ENCODE data around the gene PRKCZ.
"Not testable (repeated sequence)": the region's sequence is repeated elsewhere in the genome, so short reads cannot be mapped to it uniquely, and the experiment has no call there.

The PRKCZ gene

GRCh38 chr1:2082064-2082463 is 31.9 kb downstream of the PRKCZ start:
- H3K27me3 ChIP-seq (ENCODE audit: low read depth): no peaks in the 10 kb centered on the region
- no peaks in the 10 kb centered on the region for H3K36me3 ChIP-seq (replicated peaks)
- no peak for DNase-seq (ENCODE audit: low spot score in 2 of 2)
- in situ Hi-C loops (cut with MboI; ENCODE audit: low sequenced_read_pairs): no loop called here
- H3K4me1 ChIP-seq: no peaks in the 10 kb centered on the region
- H3K9me3 ChIP-seq: peaks cover 10% of the 10 kb centered on the region
- no peak overlapping the region for H3K4me3 ChIP-seq

GRCh38 chr1:2083666-2084065 is 33.5 kb downstream of the PRKCZ start:
- no peak for DNase-seq (ENCODE audit: low spot score in 2 of 2)
- in situ Hi-C loops (cut with MboI; ENCODE audit: low sequenced_read_pairs): no loop called here
- H3K9me3 ChIP-seq: no peaks in the 10 kb centered on the region
- no peaks in the 10 kb centered on the region for H3K27me3 ChIP-seq (ENCODE audit: low read depth)
- H3K36me3 ChIP-seq (replicated peaks): no peaks in the 10 kb centered on the region
- H3K4me1 ChIP-seq: no peaks in the 10 kb centered on the region
- no peak overlapping the region for H3K4me3 ChIP-seq

GRCh38 chr1:2084306-2084705 is 34.1 kb downstream of the PRKCZ start:
- Histone ChIP-seq H3K9me3 (no peaks in the 10 kb centered on the region), H3K4me1 (no peaks in the 10 kb centered on the region), H3K36me3 (replicated peaks) (no peaks in the 10 kb centered on the region), H3K27me3 (ENCODE audit: low read depth) (no peaks in the 10 kb centered on the region), H3K4me3 (no peak overlapping the region)
- DNase-seq (ENCODE audit: low spot score in 2 of 2): no peak
- in situ Hi-C loops (cut with MboI; ENCODE audit: low sequenced_read_pairs): no loop called here

GRCh38 chr1:2085080-2085479 is 34.9 kb downstream of the PRKCZ start:
- in situ Hi-C loops (cut with MboI; ENCODE audit: low sequenced_read_pairs): no loop called here
- no peaks in the 10 kb centered on the region for H3K36me3 ChIP-seq (replicated peaks)
- no peaks in the 10 kb centered on the region for H3K27me3 ChIP-seq (ENCODE audit: low read depth)
- H3K4me1 ChIP-seq: no peaks in the 10 kb centered on the region
- no peak for DNase-seq (ENCODE audit: low spot score in 2 of 2)
- H3K9me3 ChIP-seq: no peaks in the 10 kb centered on the region
- H3K4me3 ChIP-seq: no peak overlapping the region

GRCh38 chr1:2086446-2087078 is 36.4 kb downstream of the PRKCZ start:
- no peak overlapping the region for H3K4me3 ChIP-seq
- in situ Hi-C loops (cut with MboI; ENCODE audit: low sequenced_read_pairs): no loop called here
- no peaks in the 10 kb centered on the region for H3K36me3 ChIP-seq (replicated peaks)
- H3K4me1 ChIP-seq: no peaks in the 10 kb centered on the region
- no peak for DNase-seq (ENCODE audit: low spot score in 2 of 2)
- H3K27me3 ChIP-seq (ENCODE audit: low read depth): no peaks in the 10 kb centered on the region
- no peaks in the 10 kb centered on the region for H3K9me3 ChIP-seq

GRCh38 chr1:2087766-2088165 is 37.6 kb downstream of the PRKCZ start:
- H3K36me3 ChIP-seq (replicated peaks): no peaks in the 10 kb centered on the region

GRCh38 chr1:2088458-2088857 is 38.2 kb downstream of the PRKCZ start:
- Histone ChIP-seq H3K4me1 (no peaks in the 10 kb centered on the region), H3K27me3 (ENCODE audit: low read depth) (no peaks in the 10 kb centered on the region)
- in situ Hi-C loops (cut with MboI; ENCODE audit: low sequenced_read_pairs): no loop called here

More at GRCh38 chr1:2087766-2088165, 37.6 kb downstream of the PRKCZ start:
- H3K4me1 ChIP-seq: no peaks in the 10 kb centered on the region
- H3K4me3 ChIP-seq: no peak overlapping the region
- no peaks in the 10 kb centered on the region for H3K9me3 ChIP-seq
- in situ Hi-C loops (cut with MboI; ENCODE audit: low sequenced_read_pairs): no loop called here
- no peaks in the 10 kb centered on the region for H3K27me3 ChIP-seq (ENCODE audit: low read depth)
- no peak for DNase-seq (ENCODE audit: low spot score in 2 of 2)

GRCh38 chr1:2089051-2089450 is 38.8 kb downstream of the PRKCZ start:
- H3K27me3 ChIP-seq (ENCODE audit: low read depth): no peaks in the 10 kb centered on the region
- in situ Hi-C loops (cut with MboI; ENCODE audit: low sequenced_read_pairs): no loop called here

More at GRCh38 chr1:2088458-2088857, 38.2 kb downstream of the PRKCZ start:
- no peak for DNase-seq (ENCODE audit: low spot score in 2 of 2)
- H3K4me3 ChIP-seq: no peak overlapping the region
- H3K36me3 ChIP-seq (replicated peaks): no peaks in the 10 kb centered on the region
- H3K9me3 ChIP-seq: no peaks in the 10 kb centered on the region

GRCh38 chr1:2090216-2090890 is 40.1 kb downstream of the PRKCZ start:
- H3K36me3 ChIP-seq (replicated peaks): no peaks in the 10 kb centered on the region
- in situ Hi-C loops (cut with MboI; ENCODE audit: low sequenced_read_pairs): no loop called here
- H3K9me3 ChIP-seq: no peaks in the 10 kb centered on the region
- no peak for DNase-seq (ENCODE audit: low spot score in 2 of 2)
- no peaks in the 10 kb centered on the region for H3K27me3 ChIP-seq (ENCODE audit: low read depth)
- H3K4me1 ChIP-seq: no peaks in the 10 kb centered on the region
- H3K4me3 ChIP-seq: no peak overlapping the region

More at GRCh38 chr1:2089051-2089450, 38.8 kb downstream of the PRKCZ start:
- no peak for DNase-seq (ENCODE audit: low spot score in 2 of 2)
- Histone ChIP-seq H3K36me3 (replicated peaks) (no peaks in the 10 kb centered on the region), H3K4me3 (no peak overlapping the region), H3K4me1 (no peaks in the 10 kb centered on the region), H3K9me3 (no peaks in the 10 kb centered on the region)

- Histone ChIP-seq H3K4me1 (no peaks in the 10 kb centered on the region), H3K36me3 (replicated peaks) (no peaks in the 10 kb centered on the region), H3K4me3 (no peak overlapping the region), H3K27me3 (ENCODE audit: low read depth) (no peaks in the 10 kb centered on the region), H3K9me3 (no peaks in the 10 kb centered on the region)
- peak in 1 of 2 experiments; percentile 68 for DNase-seq (ENCODE audit: low spot score in 2 of 2)
- in situ Hi-C loops (cut with MboI; ENCODE audit: low sequenced_read_pairs): no loop called here
These were observed 41.7 kb downstream of the PRKCZ start for GRCh38 chr1:2091611-2092604.

- Histone ChIP-seq H3K4me1 (no peaks in the 10 kb centered on the region), H3K4me3 (no peak overlapping the region), H3K27me3 (ENCODE audit: low read depth) (no peaks in the 10 kb centered on the region), H3K36me3 (replicated peaks) (no peaks in the 10 kb centered on the region), H3K9me3 (no peaks in the 10 kb centered on the region)
- DNase-seq (ENCODE audit: low spot score in 2 of 2): no peak
- in situ Hi-C loops (cut with MboI; ENCODE audit: low sequenced_read_pairs): no loop called here
These were observed 42.8 kb downstream of the PRKCZ start for GRCh38 chr1:2093055-2093454.

GRCh38 chr1:2093636-2094035 is 43.4 kb downstream of the PRKCZ start:
- H3K27me3 ChIP-seq (ENCODE audit: low read depth): no peaks in the 10 kb centered on the region
- H3K9me3 ChIP-seq: no peaks in the 10 kb centered on the region
- no peaks in the 10 kb centered on the region for H3K4me1 ChIP-seq
- no peak for DNase-seq (ENCODE audit: low spot score in 2 of 2)
- no peak overlapping the region for H3K4me3 ChIP-seq
- in situ Hi-C loops (cut with MboI; ENCODE audit: low sequenced_read_pairs): no loop called here
- H3K36me3 ChIP-seq (replicated peaks): no peaks in the 10 kb centered on the region

- H3K27me3 ChIP-seq (ENCODE audit: low read depth); H3K9me3 ChIP-seq; H3K4me1 ChIP-seq; H3K36me3 ChIP-seq (replicated peaks); in situ Hi-C loops (cut with MboI; ENCODE audit: low sequenced_read_pairs); DNase-seq (ENCODE audit: low spot score in 2 of 2); H3K4me3 ChIP-seq: not testable (repeated sequence)
These were observed 44.3 kb downstream of the PRKCZ start for GRCh38 chr1:2094269-2095158.

Measured in HAP-1 (cell line).